ENCODE data around the gene GNB5.

The GNB5 gene

DNA sequence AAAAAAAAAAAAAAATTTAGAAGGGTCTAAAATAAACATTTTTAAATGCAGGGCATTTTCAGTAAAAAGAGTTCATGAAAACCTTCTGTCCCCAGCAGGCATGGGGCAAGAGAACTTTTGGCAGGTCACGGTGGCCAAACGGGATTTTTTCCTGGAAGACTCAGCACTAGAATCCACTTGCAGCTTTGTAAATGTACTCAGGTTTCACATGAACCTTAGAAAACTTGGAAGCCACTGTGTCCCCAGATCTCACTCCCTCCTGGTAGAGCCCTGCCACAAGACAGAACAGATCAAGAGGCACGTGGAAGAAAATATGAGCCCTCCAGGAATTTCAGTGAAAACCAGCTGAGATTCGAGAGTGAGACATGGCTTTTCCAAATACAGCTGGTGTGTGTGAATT lies 2.1 kb upstream of the GNB5 start:
- H3K4me3 Mint-ChIP-seq = no peak overlapping the region
- no peaks in the 10 kb centered on the region for H3K9me3 Mint-ChIP-seq
- no peak overlapping the region for H3K27ac Mint-ChIP-seq
- peaks cover 2% of the 10 kb centered on the region for H3K27me3 Mint-ChIP-seq (ENCODE audit: low read depth)
- H3K4me1 Mint-ChIP-seq (ENCODE audit: low read depth) = no peaks in the 10 kb centered on the region
- DNase-seq (ENCODE audit: low spot score) = no peak
- H3K36me3 Mint-ChIP-seq (ENCODE audit: low read depth) = no peaks in the 10 kb centered on the region

- peaks cover 2% of the 10 kb centered on the region for H3K36me3 Mint-ChIP-seq (ENCODE audit: low read depth)
- H3K9me3 Mint-ChIP-seq = no peaks in the 10 kb centered on the region
- peaks cover 3% of the 10 kb centered on the region for H3K4me1 Mint-ChIP-seq (ENCODE audit: low read depth)
- no peak overlapping the region for H3K4me3 Mint-ChIP-seq
- DNase-seq (ENCODE audit: low spot score) = no peak
- H3K27ac Mint-ChIP-seq = no peak overlapping the region
- no peaks in the 10 kb centered on the region for H3K27me3 Mint-ChIP-seq (ENCODE audit: low read depth)
Observed at GRCh38 chr15:52186651-52187486, 4.3 kb downstream of the GNB5 start.

- Mint-ChIP-seq H3K4me3 (no peak overlapping the region), H3K4me1 (ENCODE audit: low read depth) (peaks cover 12% of the 10 kb centered on the region), H3K27me3 (ENCODE audit: low read depth) (no peaks in the 10 kb centered on the region), H3K36me3 (ENCODE audit: low read depth) (peaks cover 2% of the 10 kb centered on the region), H3K27ac (no peak overlapping the region), H3K9me3 (no peaks in the 10 kb centered on the region)
- no peak for DNase-seq (ENCODE audit: low spot score)
Observed at GRCh38 chr15:52185151-52185561, 6.0 kb downstream of the GNB5 start.

DNA sequence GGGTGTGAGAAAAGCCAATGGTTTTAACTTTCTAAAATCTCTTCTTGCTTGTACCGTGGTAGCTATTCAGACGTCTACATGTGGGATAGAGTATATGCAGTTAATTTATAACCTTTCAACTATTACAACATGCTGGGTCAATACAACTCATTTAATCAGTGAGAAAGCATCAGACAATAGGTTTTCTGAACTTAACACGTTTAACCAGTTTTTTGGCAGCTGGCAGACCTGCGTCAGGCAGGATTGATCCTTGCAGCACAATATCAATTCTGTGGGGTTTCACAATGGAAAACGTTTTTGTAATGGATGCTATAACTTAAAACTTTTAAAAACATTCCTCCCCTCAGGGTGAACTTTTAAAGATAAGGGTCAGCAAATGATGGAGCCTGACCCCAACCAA lies 6.5 kb downstream of the GNB5 start:
- H3K4me1 Mint-ChIP-seq (ENCODE audit: low read depth) = peaks cover 13% of the 10 kb centered on the region
- peaks cover 2% of the 10 kb centered on the region for H3K36me3 Mint-ChIP-seq (ENCODE audit: low read depth)

GRCh38 chr15:52183562-52184173 lies 7.5 kb downstream of the GNB5 start:
- peaks cover 14% of the 10 kb centered on the region for H3K4me1 Mint-ChIP-seq (ENCODE audit: low read depth)
- no peaks in the 10 kb centered on the region for H3K9me3 Mint-ChIP-seq
- no peak overlapping the region for H3K4me3 Mint-ChIP-seq
- peaks cover 2% of the 10 kb centered on the region for H3K36me3 Mint-ChIP-seq (ENCODE audit: low read depth)
- no peak overlapping the region for H3K27ac Mint-ChIP-seq
- H3K27me3 Mint-ChIP-seq (ENCODE audit: low read depth) = no peaks in the 10 kb centered on the region
- no peak for DNase-seq (ENCODE audit: low spot score)

More for the DNA sequence above, 6.5 kb downstream of the GNB5 start:
- no peak for DNase-seq (ENCODE audit: low spot score)
- Mint-ChIP-seq H3K27me3 (ENCODE audit: low read depth) (no peaks in the 10 kb centered on the region), H3K9me3 (no peaks in the 10 kb centered on the region), H3K4me3 (no peak overlapping the region), H3K27ac (no peak overlapping the region)

GRCh38 chr15:52181938-52182780 lies 9.0 kb downstream of the GNB5 start:
- peaks cover 26% of the 10 kb centered on the region for H3K4me1 Mint-ChIP-seq (ENCODE audit: low read depth)
- no peak overlapping the region for H3K4me3 Mint-ChIP-seq
- peak overlapping the region; percentile 41 for H3K27ac Mint-ChIP-seq
- DNase-seq (ENCODE audit: low spot score) = no peak
- peaks cover 2% of the 10 kb centered on the region for H3K36me3 Mint-ChIP-seq (ENCODE audit: low read depth)
- H3K27me3 Mint-ChIP-seq (ENCODE audit: low read depth) = no peaks in the 10 kb centered on the region
- no peaks in the 10 kb centered on the region for H3K9me3 Mint-ChIP-seq

- Mint-ChIP-seq H3K27ac (peak overlapping the region; percentile 98), H3K27me3 (ENCODE audit: low read depth) (no peaks in the 10 kb centered on the region), H3K9me3 (no peaks in the 10 kb centered on the region), H3K4me1 (ENCODE audit: low read depth) (peaks cover 30% of the 10 kb centered on the region), H3K4me3 (peak overlapping the region; percentile 85), H3K36me3 (ENCODE audit: low read depth) (peaks cover 5% of the 10 kb centered on the region)
- DNase-seq (ENCODE audit: low spot score) = no peak
Observed at GRCh38 chr15:52180851-52181450, 10.2 kb downstream of the GNB5 start.

DNA sequence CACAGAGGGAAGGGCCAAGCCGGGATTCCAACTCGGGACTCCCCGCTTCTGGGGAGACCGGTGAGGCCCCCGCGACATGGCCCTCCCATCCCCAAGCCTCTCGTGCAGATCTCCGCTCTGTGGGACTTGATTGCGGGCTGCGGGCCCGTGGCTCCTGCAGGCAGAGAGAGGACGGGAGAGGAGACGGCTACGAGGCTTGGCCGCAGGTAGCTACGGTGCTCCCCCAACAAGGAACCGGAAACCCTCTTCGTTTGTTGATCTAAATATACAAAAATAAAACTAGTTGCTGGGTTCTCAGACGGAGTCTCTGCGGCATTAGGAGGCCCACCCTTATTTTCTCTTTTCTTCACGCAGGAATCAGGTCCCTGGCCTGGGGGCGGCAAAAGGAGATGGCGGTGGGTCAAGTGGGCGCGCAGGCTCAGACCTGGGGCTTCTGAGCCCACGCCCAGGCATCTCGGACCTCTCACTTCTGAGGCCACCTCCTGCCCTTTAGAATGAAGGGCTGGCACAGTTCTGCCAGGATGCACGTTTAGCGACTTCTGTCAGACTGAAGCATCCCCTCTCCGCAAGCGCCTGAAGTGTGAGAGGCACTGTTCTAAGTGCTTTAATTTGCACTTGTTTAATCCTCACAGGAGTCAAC lies 10.9 kb downstream of the GNB5 start:
- no peaks in the 10 kb centered on the region for H3K9me3 Mint-ChIP-seq
- peak overlapping the region; percentile 85 for H3K4me3 Mint-ChIP-seq
- H3K27me3 Mint-ChIP-seq (ENCODE audit: low read depth) = no peaks in the 10 kb centered on the region
- DNase-seq (ENCODE audit: low spot score) = no peak
- peaks cover 5% of the 10 kb centered on the region for H3K36me3 Mint-ChIP-seq (ENCODE audit: low read depth)
- H3K27ac Mint-ChIP-seq = peak overlapping the region; percentile 98
- peaks cover 30% of the 10 kb centered on the region for H3K4me1 Mint-ChIP-seq (ENCODE audit: low read depth)

GRCh38 chr15:52179278-52180195 lies 11.7 kb downstream of the GNB5 start:
- H3K4me3 Mint-ChIP-seq = peak overlapping the region; percentile 87
- H3K36me3 Mint-ChIP-seq (ENCODE audit: low read depth) = peaks cover 5% of the 10 kb centered on the region
- H3K4me1 Mint-ChIP-seq (ENCODE audit: low read depth) = peaks cover 30% of the 10 kb centered on the region
- peak; percentile 89 for DNase-seq (ENCODE audit: low spot score)
- no peaks in the 10 kb centered on the region for H3K27me3 Mint-ChIP-seq (ENCODE audit: low read depth)
- no peaks in the 10 kb centered on the region for H3K9me3 Mint-ChIP-seq
- H3K27ac Mint-ChIP-seq = peak overlapping the region; percentile 98

GRCh38 chr15:52178765-52179164 lies 12.4 kb downstream of the GNB5 start:
- peak overlapping the region; percentile 94 for H3K27ac Mint-ChIP-seq
- no peaks in the 10 kb centered on the region for H3K9me3 Mint-ChIP-seq
- H3K4me1 Mint-ChIP-seq (ENCODE audit: low read depth) = peaks cover 33% of the 10 kb centered on the region
- peaks cover 7% of the 10 kb centered on the region for H3K36me3 Mint-ChIP-seq (ENCODE audit: low read depth)
- H3K4me3 Mint-ChIP-seq = peak overlapping the region; percentile 87
- H3K27me3 Mint-ChIP-seq (ENCODE audit: low read depth) = no peaks in the 10 kb centered on the region
- no peak for DNase-seq (ENCODE audit: low spot score)

DNA sequence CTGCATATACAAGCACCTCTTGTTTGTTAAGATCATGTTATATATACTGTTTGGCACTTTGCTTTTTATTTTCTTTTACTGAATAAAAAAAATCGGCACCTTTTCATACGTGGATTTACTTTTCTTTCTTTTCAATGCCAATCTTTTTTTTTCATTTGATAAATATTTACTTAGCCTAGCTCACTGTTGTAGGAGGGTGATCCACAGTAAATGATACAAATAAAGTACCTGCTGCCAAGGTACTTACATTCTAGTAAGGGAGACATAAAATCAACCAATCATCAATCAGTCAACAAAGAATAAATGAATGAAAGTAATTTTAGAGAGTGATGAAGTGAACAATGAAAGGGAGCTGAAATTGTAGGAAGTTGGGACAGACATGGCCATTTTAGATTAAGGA lies 18.3 kb downstream of the GNB5 start:
- no peaks in the 10 kb centered on the region for H3K9me3 Mint-ChIP-seq
- DNase-seq (ENCODE audit: low spot score) = no peak
- peaks cover 37% of the 10 kb centered on the region for H3K4me1 Mint-ChIP-seq (ENCODE audit: low read depth)
- no peaks in the 10 kb centered on the region for H3K27me3 Mint-ChIP-seq (ENCODE audit: low read depth)
- no peak overlapping the region for H3K27ac Mint-ChIP-seq
- peaks cover 20% of the 10 kb centered on the region for H3K36me3 Mint-ChIP-seq (ENCODE audit: low read depth)
- no peak overlapping the region for H3K4me3 Mint-ChIP-seq

DNA sequence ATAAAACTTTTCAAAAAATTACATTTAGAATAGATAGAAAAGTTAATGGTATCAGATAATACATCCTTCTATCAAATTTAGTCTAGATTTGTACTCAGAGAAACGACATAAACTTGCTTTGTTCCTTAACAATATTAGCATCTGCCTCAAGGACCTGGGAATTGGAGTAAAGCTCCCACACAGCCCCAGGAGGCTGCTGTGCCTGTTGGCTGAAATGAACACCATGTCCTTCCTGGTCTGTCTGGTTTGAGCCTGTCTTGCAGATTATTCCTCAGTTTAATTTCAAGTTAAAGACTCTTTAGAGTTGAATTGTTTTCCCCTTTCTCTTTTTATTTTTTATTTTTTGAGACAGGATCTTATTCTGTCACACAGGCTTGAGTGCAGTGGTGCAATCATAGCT lies 19.4 kb downstream of the GNB5 start:
- H3K36me3 Mint-ChIP-seq (ENCODE audit: low read depth) = peaks cover 20% of the 10 kb centered on the region
- no peak overlapping the region for H3K4me3 Mint-ChIP-seq
- DNase-seq (ENCODE audit: low spot score) = no peak
- H3K9me3 Mint-ChIP-seq = no peaks in the 10 kb centered on the region
- peak overlapping the region; percentile 17 for H3K27ac Mint-ChIP-seq
- no peaks in the 10 kb centered on the region for H3K27me3 Mint-ChIP-seq (ENCODE audit: low read depth)
- peaks cover 33% of the 10 kb centered on the region for H3K4me1 Mint-ChIP-seq (ENCODE audit: low read depth)

Data from T-helper 2 cell treated with Interferon-gamma antibody and Interleukin-4, amounts not matched to agents 5 μg/mL and 100 μg/mL, for 36 hours (primary cell).